Measurements from ENCODE around the gene PKIB. TPM values are rescaled to one million over a fixed set of nuclear protein-coding genes. Genes with fewer than 3 reads are reported as not detected.

Gene PKIB
- total and polyA plus RNA-seq, 4 donors, result 2.5 to 5.1 (median 3.0) TPM

GRCh38 chr6:122695188-122695587 is 85.0 kb downstream of the PKIB start:
- WGBS, result 78% methylated on average over 3 of the region's 3 CpGs
- TF ChIP-seq, protein P1, sequence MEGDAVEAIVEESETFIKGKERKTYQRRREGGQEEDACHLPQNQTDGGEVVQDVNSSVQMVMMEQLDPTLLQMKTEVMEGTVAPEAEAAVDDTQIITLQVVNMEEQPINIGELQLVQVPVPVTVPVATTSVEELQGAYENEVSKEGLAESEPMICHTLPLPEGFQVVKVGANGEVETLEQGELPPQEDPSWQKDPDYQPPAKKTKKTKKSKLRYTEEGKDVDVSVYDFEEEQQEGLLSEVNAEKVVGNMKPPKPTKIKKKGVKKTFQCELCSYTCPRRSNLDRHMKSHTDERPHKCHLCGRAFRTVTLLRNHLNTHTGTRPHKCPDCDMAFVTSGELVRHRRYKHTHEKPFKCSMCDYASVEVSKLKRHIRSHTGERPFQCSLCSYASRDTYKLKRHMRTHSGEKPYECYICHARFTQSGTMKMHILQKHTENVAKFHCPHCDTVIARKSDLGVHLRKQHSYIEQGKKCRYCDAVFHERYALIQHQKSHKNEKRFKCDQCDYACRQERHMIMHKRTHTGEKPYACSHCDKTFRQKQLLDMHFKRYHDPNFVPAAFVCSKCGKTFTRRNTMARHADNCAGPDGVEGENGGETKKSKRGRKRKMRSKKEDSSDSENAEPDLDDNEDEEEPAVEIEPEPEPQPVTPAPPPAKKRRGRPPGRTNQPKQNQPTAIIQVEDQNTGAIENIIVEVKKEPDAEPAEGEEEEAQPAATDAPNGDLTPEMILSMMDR (IDR thresholded peaks at IDR 0.05; ENCODE audit: low read depth, low read length, missing input control), result no peak

DNA sequence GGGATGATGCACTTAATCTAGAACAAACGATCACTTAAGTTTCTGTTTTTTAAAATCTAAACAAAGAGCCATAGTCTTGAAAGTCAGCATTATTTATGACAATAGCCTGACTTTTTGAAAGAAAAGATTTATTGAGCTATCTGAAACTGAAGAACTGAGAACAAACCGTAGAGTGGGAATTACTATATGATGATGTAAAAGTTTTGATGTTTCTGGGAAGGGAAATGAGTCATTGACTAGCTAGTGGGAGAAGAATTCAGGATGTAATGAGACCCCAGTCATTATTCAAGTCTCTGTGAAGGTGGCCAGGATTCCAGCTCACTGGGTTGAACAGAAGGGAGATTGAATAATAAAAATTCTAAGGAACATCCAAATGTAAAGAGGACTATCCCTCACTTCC is 85.9 kb downstream of the PKIB start:
- DNase-seq (ENCODE audit: low spot score), result no peak
- Histone ChIP-seq H3K27me3 (ENCODE audit: control insufficient read depth in 4 of 4, insufficient read depth in 4 of 4, low read length in 3 of 4) (no peaks in the 10 kb centered on the region), H3K9ac (ENCODE audit: low read depth in 1 of 2, low read length in 2 of 2) (no peak overlapping the region), H3K36me3 (ENCODE audit: control insufficient read depth in 4 of 4, insufficient read depth in 3 of 4, low read depth in 1 of 4, low read length in 3 of 4) (no peaks in the 10 kb centered on the region), H3K9me3 (ENCODE audit: control insufficient read depth in 4 of 4, low read length in 3 of 4) (no peaks in the 10 kb centered on the region), H3K4me3 (ENCODE audit: low read depth in 1 of 3, low read length in 3 of 3) (no peak overlapping the region), H3K4me1 (ENCODE audit: control insufficient read depth in 4 of 4, insufficient read depth in 4 of 4, low read length in 3 of 4) (no peaks in the 10 kb centered on the region), H3K27ac (ENCODE audit: low read depth in 1 of 2, low read length in 2 of 2) (no peak overlapping the region)
- TF ChIP-seq REST (IDR thresholded peaks at IDR 0.05), result no peak
- no peak for TF ChIP-seq EGR1 (IDR thresholded peaks at IDR 0.05; ENCODE audit: low read depth in 2 of 2)
- no peak for TF ChIP-seq RAD21 (IDR thresholded peaks at IDR 0.05)
- 72% methylated on average over 2 of the region's 2 CpGs for WGBS

More at GRCh38 chr6:122695188-122695587, 85.0 kb downstream of the PKIB start:
- no peak overlapping the region for H3K27ac ChIP-seq (ENCODE audit: low read depth in 1 of 2, low read length in 2 of 2)
- DNase-seq (ENCODE audit: low spot score), result no peak
- H3K4me3 ChIP-seq (ENCODE audit: low read depth in 1 of 3, low read length in 3 of 3), result no peak overlapping the region
- H3K4me1 ChIP-seq (ENCODE audit: control insufficient read depth in 4 of 4, insufficient read depth in 4 of 4, low read length in 3 of 4), result no peaks in the 10 kb centered on the region
- no peaks in the 10 kb centered on the region for H3K27me3 ChIP-seq (ENCODE audit: control insufficient read depth in 4 of 4, insufficient read depth in 4 of 4, low read length in 3 of 4)
- no peaks in the 10 kb centered on the region for H3K9me3 ChIP-seq (ENCODE audit: control insufficient read depth in 4 of 4, low read length in 3 of 4)
- H3K36me3 ChIP-seq (ENCODE audit: control insufficient read depth in 4 of 4, insufficient read depth in 3 of 4, low read depth in 1 of 4, low read length in 3 of 4), result no peaks in the 10 kb centered on the region
- no peak overlapping the region for H3K9ac ChIP-seq (ENCODE audit: low read depth in 1 of 2, low read length in 2 of 2)

- H3K4me1 ChIP-seq (ENCODE audit: control insufficient read depth in 4 of 4, insufficient read depth in 4 of 4, low read length in 3 of 4), result no peaks in the 10 kb centered on the region
- H3K9me3 ChIP-seq (ENCODE audit: control insufficient read depth in 4 of 4, low read length in 3 of 4), result no peaks in the 10 kb centered on the region
- H3K36me3 ChIP-seq (ENCODE audit: control insufficient read depth in 4 of 4, insufficient read depth in 3 of 4, low read depth in 1 of 4, low read length in 3 of 4), result no peaks in the 10 kb centered on the region
- H3K27ac ChIP-seq (ENCODE audit: low read depth in 1 of 2, low read length in 2 of 2), result no peak overlapping the region
- no peak overlapping the region for H3K4me3 ChIP-seq (ENCODE audit: low read depth in 1 of 3, low read length in 3 of 3)
- no peak for DNase-seq (ENCODE audit: low spot score)
- no peaks in the 10 kb centered on the region for H3K27me3 ChIP-seq (ENCODE audit: control insufficient read depth in 4 of 4, insufficient read depth in 4 of 4, low read length in 3 of 4)
- TF ChIP-seq FOXA1 (IDR thresholded peaks at IDR 0.05) (no peak), TAF1 (conservative IDR thresholded peaks at IDR 0.05) (no peak), REST (IDR thresholded peaks at IDR 0.05) (no peak), NR2F2 (IDR thresholded peaks at IDR 0.05) (no peak), HNF4G (IDR thresholded peaks at IDR 0.05) (no peak), YY1 (IDR thresholded peaks at IDR 0.05) (no peak), JUND (IDR thresholded peaks at IDR 0.05) (no peak), EGR1 (IDR thresholded peaks at IDR 0.05; ENCODE audit: low read depth in 2 of 2) (no peak), SP1 (IDR thresholded peaks at IDR 0.05) (no peak), GABPA (IDR thresholded peaks at IDR 0.05 in 1 of 2, conservative IDR thresholded peaks at IDR 0.05 in 1 of 2) (no peak), FOXA2 (IDR thresholded peaks at IDR 0.05) (no peak)
- TF ChIP-seq, protein P1 (IDR thresholded peaks at IDR 0.05; ENCODE audit: low read depth, low read length, missing input control), result no peak
- TF ChIP-seq, protein P2, sequence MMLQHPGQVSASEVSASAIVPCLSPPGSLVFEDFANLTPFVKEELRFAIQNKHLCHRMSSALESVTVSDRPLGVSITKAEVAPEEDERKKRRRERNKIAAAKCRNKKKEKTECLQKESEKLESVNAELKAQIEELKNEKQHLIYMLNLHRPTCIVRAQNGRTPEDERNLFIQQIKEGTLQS (IDR thresholded peaks at IDR 0.05), result no peak
- H3K9ac ChIP-seq (ENCODE audit: low read depth in 1 of 2, low read length in 2 of 2), result no peak overlapping the region
These were observed 86.6 kb downstream of the PKIB start for GRCh38 chr6:122696853-122697252.
